ENCODE measurements around the gene PPP2R5E. TPM values are rescaled to one million over a fixed set of nuclear protein-coding genes. Genes with fewer than 3 reads are reported as not detected.

Gene PPP2R5E
- polyA plus RNA-seq, 3 donors: 4.3 to 14.2 (median 8.3) TPM

DNA sequence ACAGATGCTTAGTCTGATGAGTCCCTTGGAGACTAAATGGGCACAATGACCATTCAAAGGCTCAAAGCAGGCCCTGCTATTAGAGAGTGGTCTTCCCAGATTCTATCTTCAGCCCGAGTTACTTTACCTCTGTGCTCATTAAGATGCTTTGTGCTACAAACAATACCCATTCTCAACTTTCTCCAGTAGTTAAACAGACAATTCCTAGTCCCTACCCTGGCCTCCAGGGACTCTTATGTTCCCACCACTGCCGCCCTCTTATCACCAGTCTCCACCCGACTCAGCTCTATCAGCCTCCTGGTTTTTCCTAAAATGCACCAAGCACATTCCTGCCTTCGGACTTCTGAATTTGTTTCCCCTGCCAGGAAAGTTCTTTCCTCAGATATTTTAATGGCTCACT is 198.8 kb downstream of the PPP2R5E start:
- 52 to 61% (median 60%) methylated on average over 4 of the region's 4 CpGs for WGBS, 3 donors
- no peak overlapping the region for H3K27ac ChIP-seq (ENCODE audit: low read depth, low read length)

DNA sequence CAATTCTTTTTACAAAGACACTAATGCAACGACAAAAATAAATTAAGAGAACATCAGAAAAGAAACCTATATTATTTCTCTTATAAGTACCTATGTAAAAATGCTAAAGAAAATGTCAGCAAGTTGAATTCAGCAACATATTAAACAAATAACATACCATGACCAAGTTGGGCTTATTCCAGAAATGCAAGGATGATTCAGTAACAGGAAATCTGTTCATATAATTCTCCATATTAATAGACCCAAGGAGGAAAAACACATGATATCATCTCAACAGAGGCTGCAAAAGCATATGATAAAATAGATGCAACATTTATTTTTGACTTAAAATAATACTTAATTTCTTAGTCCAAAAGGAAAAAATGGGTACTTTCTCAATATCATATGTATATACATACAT is 199.3 kb downstream of the PPP2R5E start:
- H3K27ac ChIP-seq (ENCODE audit: low read depth, low read length): no peak overlapping the region
- 81 to 88% (median 87%) methylated on average over 1 of the region's 1 CpG for WGBS, 3 donors

DNA sequence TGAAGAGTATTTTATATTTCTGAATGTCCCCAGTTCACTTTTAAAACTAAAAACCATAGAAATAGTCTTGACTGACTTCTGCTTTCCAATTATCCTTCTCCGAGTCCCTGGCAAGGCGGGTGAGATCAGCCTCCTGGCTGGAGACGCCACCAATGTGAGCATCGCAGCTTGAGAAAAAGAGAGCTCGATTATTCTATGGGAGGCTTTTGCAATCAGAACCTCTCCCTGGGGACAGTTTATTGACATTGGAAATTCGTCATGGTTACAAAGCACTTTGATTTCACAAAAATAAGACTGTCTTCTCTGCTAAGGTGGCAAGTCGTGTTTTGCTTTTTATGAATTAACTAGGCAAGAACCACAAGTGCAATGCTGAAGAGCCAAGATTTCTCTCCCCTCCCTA is 200.8 kb downstream of the PPP2R5E start:
- no peak overlapping the region for H3K27ac ChIP-seq (ENCODE audit: low read depth, low read length)
- 60 to 77% (median 74%) methylated on average over 7 of the region's 7 CpGs for WGBS, 3 donors

DNA sequence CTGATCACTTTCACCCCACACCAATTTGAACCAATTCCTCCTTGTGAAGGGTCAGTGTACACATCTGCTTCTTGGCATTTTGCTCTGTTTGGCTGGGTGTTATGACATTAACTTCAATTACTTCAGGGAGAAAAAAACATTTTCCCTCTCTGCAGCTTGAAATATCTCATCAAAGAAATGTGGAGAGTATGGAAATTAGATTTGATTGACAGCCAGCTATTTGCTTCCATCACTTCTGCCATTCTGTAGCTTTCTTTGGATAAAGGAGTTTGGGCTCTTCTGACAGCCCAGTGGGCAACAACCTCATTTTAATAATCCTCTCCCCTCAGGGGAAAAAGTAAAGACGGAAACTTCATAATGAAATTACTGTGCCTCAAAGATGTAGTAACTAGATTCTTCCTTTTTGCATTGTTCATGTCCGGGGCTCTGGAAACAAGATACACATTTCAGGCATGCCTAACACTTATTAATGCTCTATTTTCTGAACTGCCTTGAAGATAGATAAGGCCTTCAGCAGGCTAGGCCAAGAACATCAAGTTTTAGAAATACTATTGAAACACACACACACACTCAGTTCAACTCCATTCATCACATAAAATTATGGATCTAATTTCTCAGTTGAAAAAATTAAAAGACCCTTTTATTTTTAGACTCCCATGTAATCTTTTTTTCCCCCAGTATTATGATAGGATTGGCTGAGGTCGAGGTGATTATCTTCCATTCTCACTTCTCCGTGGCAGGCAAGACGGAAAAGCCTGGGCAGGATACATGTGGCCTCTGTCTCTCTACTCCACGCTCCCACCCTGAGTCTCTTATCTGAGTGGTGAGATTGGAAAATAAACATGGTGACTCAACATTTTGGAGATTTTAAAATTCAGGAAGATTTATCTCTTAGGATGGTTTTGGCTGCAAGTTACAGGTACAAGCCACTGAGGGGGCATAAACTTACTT is 214.1 kb downstream of the PPP2R5E start:
- no peak overlapping the region for H3K27ac ChIP-seq (ENCODE audit: low read depth, low read length)
- WGBS, 3 donors: 64 to 75% (median 68%) methylated on average over 6 of the region's 6 CpGs

DNA sequence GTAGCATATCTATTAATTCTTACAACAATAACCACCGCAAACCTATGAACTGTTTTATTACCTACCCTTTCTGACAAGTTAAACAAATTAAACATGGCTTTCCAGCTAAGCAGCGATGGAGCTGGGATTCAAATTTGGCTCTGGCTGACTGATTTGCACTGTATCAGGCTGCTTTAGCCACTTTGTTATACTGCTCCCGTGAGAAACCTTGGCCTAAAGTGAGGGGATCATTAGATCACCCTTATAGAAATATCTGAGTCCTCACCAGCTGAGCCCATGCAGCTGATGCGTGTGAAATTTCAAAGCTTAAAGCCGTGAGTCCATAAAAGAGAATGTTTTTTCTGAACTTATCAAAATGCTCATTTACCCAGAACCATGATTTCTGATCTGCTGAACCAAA is 216.3 kb downstream of the PPP2R5E start:
- 87 to 92% (median 89%) methylated on average over 5 of the region's 5 CpGs for WGBS, 3 donors
- no peak overlapping the region for H3K27ac ChIP-seq (ENCODE audit: low read depth, low read length)

DNA sequence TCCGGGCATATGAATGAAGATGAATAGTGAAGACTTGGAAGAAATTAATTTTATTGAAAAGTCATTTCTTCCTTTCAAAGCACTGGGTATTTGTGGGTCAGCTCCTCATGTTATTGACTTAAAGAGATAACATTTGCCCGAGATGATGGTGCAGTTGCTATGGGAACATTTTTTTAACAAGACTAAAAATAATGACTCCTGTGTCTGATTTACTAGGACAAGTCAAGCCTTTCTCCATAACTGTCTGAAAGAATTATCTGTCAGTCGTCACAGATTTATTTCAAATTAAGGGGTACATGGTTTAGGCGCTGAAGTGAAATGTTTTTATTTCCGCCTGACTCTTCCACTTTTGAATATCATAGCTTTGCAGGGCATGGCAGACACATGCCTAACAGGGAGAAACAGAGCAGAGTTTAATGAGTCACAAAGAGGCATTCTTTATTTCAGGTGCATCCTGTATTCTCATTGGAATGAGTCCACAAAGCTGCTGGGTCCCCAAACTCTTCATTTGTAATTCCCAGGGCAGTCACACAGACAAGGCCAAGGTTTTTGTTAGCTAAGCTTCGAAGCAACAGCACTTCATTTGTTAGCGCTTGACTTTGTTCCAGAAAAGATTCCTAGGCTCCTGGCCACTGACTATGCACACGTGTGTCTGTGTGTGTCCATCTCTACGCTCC is 220.1 kb downstream of the PPP2R5E start:
- H3K27ac ChIP-seq (ENCODE audit: low read depth, low read length): no peak overlapping the region
- WGBS, 3 donors: 49 to 57% (median 50%) methylated on average over 9 of the region's 9 CpGs

DNA sequence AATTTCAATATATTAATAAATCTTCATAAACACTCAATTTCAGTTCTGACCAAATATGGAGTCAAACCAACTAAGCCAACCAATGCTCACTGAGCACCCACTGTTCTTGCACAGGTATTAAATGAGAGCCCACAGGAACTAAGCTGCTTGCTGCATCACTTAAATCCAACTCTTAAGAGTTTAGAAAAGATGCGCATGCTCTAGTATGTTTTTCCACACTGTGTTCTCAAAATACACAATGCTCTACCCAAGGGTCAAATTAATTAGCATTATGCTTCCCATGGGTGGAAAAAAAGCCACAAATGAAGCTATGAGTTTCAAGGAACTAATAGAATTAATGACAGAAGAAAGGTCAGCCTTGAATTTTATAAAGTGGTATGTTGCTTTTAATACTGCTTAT is 220.7 kb downstream of the PPP2R5E start:
- H3K27ac ChIP-seq (ENCODE audit: low read depth, low read length): no peak overlapping the region
- 81 to 87% (median 83%) methylated on average over 1 of the region's 1 CpG for WGBS, 3 donors

Other genes with a start within 250 kb of the PPP2R5E start
- not detected for gene GPHB5, start 224.4 kb downstream of the PPP2R5E start, polyA plus RNA-seq
- gene WDR89, start 98.5 kb upstream of the PPP2R5E start, polyA plus RNA-seq: 1 to 10 TPM; 3.5 to 4.6 (median 4.5) TPM
- 1 to 10 TPM; 4.8 to 7.3 (median 7.0) TPM for gene SGPP1, start 184.7 kb upstream of the PPP2R5E start, polyA plus RNA-seq